ENCODE results near the gene NDUFAF5. TPM values are rescaled to one million over a fixed set of nuclear protein-coding genes. Genes with fewer than 3 reads are reported as not detected.

The NDUFAF5 gene
- total RNA-seq, 1 experiment from 2014 or later: 31.8 TPM

DNA sequence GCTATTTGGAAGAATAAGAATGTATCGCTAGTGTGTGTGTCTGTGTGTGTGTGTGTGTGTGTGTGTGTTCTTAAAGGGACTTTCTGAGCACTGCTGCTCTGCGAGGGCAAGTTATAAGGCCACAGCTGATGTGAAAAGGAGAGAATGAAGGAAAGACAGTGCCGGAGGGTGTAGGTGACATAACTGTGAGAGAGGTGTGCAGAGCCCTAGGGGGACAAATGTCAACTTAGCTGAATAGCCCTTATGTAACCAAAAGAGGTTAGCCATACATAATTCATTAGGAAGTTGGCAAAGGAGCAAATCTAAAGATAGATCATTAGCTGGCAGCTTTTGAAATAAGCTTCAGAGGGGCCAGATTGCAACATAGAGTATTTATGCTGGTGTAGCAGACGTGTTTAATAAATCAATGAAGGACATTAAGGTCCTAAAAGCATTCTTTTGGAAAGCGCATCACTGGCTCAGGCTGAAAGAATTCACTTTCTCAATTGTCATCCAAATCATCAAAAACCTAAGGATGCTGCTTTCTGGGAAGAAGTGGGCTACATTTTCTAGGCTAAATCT is 81.0 kb downstream of the NDUFAF5 start:
- Mint-ChIP-seq H3K36me3 (no peaks in the 10 kb centered on the region), H3K27me3 (ENCODE audit: low read depth) (no peaks in the 10 kb centered on the region), H3K4me1 (peaks cover 7% of the 10 kb centered on the region), H3K4me3 (no peak overlapping the region), H3K9me3 (no peaks in the 10 kb centered on the region), H3K27ac (no peak overlapping the region; the same call in 1 of the 2 replicates)
- CTCF ChIA-PET: interaction anchor here (1.8 kb wide), 1 partner anchor 9 kb away, joined by 8 read pairs; no protein-coding TSS in a partner anchor
- TF ChIP-seq, protein P1, sequence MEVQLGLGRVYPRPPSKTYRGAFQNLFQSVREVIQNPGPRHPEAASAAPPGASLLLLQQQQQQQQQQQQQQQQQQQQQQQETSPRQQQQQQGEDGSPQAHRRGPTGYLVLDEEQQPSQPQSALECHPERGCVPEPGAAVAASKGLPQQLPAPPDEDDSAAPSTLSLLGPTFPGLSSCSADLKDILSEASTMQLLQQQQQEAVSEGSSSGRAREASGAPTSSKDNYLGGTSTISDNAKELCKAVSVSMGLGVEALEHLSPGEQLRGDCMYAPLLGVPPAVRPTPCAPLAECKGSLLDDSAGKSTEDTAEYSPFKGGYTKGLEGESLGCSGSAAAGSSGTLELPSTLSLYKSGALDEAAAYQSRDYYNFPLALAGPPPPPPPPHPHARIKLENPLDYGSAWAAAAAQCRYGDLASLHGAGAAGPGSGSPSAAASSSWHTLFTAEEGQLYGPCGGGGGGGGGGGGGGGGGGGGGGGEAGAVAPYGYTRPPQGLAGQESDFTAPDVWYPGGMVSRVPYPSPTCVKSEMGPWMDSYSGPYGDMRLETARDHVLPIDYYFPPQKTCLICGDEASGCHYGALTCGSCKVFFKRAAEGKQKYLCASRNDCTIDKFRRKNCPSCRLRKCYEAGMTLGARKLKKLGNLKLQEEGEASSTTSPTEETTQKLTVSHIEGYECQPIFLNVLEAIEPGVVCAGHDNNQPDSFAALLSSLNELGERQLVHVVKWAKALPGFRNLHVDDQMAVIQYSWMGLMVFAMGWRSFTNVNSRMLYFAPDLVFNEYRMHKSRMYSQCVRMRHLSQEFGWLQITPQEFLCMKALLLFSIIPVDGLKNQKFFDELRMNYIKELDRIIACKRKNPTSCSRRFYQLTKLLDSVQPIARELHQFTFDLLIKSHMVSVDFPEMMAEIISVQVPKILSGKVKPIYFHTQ (CRISPR knock-in tag; IDR thresholded peaks at IDR 0.05): no peak
- TF ChIP-seq OVOL2 (CRISPR knock-in tag; IDR thresholded peaks at IDR 0.05; ENCODE audit: borderline replicate concordance): no peak
- TF ChIP-seq, protein P2, sequence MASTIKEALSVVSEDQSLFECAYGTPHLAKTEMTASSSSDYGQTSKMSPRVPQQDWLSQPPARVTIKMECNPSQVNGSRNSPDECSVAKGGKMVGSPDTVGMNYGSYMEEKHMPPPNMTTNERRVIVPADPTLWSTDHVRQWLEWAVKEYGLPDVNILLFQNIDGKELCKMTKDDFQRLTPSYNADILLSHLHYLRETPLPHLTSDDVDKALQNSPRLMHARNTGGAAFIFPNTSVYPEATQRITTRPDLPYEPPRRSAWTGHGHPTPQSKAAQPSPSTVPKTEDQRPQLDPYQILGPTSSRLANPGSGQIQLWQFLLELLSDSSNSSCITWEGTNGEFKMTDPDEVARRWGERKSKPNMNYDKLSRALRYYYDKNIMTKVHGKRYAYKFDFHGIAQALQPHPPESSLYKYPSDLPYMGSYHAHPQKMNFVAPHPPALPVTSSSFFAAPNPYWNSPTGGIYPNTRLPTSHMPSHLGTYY (CRISPR knock-in tag; IDR thresholded peaks at IDR 0.05): no peak
- TF ChIP-seq CREM (CRISPR knock-in tag; IDR thresholded peaks at IDR 0.05): no peak
- TF ChIP-seq, protein P3, sequence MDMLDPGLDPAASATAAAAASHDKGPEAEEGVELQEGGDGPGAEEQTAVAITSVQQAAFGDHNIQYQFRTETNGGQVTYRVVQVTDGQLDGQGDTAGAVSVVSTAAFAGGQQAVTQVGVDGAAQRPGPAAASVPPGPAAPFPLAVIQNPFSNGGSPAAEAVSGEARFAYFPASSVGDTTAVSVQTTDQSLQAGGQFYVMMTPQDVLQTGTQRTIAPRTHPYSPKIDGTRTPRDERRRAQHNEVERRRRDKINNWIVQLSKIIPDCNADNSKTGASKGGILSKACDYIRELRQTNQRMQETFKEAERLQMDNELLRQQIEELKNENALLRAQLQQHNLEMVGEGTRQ (CRISPR knock-in tag; IDR thresholded peaks at IDR 0.05): no peak
- TF ChIP-seq FOXJ3 (CRISPR knock-in tag; IDR thresholded peaks at IDR 0.05; ENCODE audit: borderline replicate concordance): no peak
- TF ChIP-seq PRRX2 (CRISPR knock-in tag; IDR thresholded peaks at IDR 0.05): no peak
- no peak for TF ChIP-seq SP1 (CRISPR knock-in tag; conservative IDR thresholded peaks at IDR 0.05)
- no peak for DNase-seq (ENCODE audit: low spot score)
- POLR2A ChIA-PET: no interaction called here
- ATAC-seq: no peak

DNA sequence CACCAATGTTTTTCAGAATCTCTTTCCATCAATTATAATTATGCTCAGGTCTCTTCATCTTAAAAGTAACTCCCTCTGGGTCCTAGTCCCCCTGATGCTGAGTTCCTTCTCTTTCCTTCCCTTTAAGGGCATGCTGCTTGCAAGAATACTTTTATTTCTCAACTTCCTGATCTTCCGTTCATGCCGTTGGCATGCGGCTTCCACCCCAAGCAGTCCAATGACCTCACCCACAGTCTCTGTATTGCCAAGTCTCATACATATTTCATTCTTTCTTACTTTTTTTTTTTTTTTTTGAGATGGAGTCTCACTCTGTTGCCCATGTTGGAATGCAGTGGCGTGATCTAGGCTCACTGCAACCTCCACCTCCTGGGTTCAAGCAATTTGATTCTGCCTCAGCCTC is 83.5 kb downstream of the NDUFAF5 start:
- no peak for TF ChIP-seq JAZF1 (CRISPR knock-in tag; IDR thresholded peaks at IDR 0.05)
- no peak for TF ChIP-seq ESRRA (CRISPR knock-in tag; IDR thresholded peaks at IDR 0.05; ENCODE audit: borderline replicate concordance)
- no peak for TF ChIP-seq CBFB (CRISPR knock-in tag; IDR thresholded peaks at IDR 0.05; ENCODE audit: low read depth)
- no peak for TF ChIP-seq GRHL2 (CRISPR knock-in tag; IDR thresholded peaks at IDR 0.05; ENCODE audit: insufficient replicate concordance, severe bottlenecking)
- no peak for TF ChIP-seq SP1 (CRISPR knock-in tag; conservative IDR thresholded peaks at IDR 0.05)
- TF ChIP-seq ZNF232 (CRISPR knock-in tag; IDR thresholded peaks at IDR 0.05): no peak
- TF ChIP-seq NR3C1 (CRISPR knock-in tag; conservative IDR thresholded peaks at IDR 0.05; ENCODE audit: low read depth): no peak
- no peak for TF ChIP-seq ZNF317 (CRISPR knock-in tag; IDR thresholded peaks at IDR 0.05; ENCODE audit: borderline replicate concordance, low read depth)
- TF ChIP-seq, protein P4, sequence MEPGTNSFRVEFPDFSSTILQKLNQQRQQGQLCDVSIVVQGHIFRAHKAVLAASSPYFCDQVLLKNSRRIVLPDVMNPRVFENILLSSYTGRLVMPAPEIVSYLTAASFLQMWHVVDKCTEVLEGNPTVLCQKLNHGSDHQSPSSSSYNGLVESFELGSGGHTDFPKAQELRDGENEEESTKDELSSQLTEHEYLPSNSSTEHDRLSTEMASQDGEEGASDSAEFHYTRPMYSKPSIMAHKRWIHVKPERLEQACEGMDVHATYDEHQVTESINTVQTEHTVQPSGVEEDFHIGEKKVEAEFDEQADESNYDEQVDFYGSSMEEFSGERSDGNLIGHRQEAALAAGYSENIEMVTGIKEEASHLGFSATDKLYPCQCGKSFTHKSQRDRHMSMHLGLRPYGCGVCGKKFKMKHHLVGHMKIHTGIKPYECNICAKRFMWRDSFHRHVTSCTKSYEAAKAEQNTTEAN (CRISPR knock-in tag; IDR thresholded peaks at IDR 0.05): no peak
- TF ChIP-seq, protein P1 (CRISPR knock-in tag; IDR thresholded peaks at IDR 0.05): no peak
- TF ChIP-seq GABPB1 (CRISPR knock-in tag; IDR thresholded peaks at IDR 0.05): no peak
- TF ChIP-seq NR1H2 (CRISPR knock-in tag; IDR thresholded peaks at IDR 0.05): no peak
- DNase-seq (ENCODE audit: low spot score) (no peak), ATAC-seq (no peak)
- POLR2A ChIA-PET: no interaction called here
- no peaks in the 10 kb centered on the region for H3K27me3 Mint-ChIP-seq (ENCODE audit: low read depth)
- H3K36me3 Mint-ChIP-seq: no peaks in the 10 kb centered on the region
- H3K27ac Mint-ChIP-seq: no peak overlapping the region
- no peak overlapping the region for H3K4me3 Mint-ChIP-seq
- CTCF ChIA-PET: no interaction called here
- peaks cover 8% of the 10 kb centered on the region; the same call in 1 of the 2 replicates for H3K9me3 Mint-ChIP-seq
- peaks cover 8% of the 10 kb centered on the region for H3K4me1 Mint-ChIP-seq
